ENCODE measurements around the gene CEMIP.

GRCh38 chr15:80744826-80745225 is 34.3 kb upstream of the CEMIP start:
- TF ChIP-seq, protein P1, sequence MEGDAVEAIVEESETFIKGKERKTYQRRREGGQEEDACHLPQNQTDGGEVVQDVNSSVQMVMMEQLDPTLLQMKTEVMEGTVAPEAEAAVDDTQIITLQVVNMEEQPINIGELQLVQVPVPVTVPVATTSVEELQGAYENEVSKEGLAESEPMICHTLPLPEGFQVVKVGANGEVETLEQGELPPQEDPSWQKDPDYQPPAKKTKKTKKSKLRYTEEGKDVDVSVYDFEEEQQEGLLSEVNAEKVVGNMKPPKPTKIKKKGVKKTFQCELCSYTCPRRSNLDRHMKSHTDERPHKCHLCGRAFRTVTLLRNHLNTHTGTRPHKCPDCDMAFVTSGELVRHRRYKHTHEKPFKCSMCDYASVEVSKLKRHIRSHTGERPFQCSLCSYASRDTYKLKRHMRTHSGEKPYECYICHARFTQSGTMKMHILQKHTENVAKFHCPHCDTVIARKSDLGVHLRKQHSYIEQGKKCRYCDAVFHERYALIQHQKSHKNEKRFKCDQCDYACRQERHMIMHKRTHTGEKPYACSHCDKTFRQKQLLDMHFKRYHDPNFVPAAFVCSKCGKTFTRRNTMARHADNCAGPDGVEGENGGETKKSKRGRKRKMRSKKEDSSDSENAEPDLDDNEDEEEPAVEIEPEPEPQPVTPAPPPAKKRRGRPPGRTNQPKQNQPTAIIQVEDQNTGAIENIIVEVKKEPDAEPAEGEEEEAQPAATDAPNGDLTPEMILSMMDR (IDR thresholded peaks at IDR 0.05): no peak
- TF ChIP-seq POLR2A (IDR thresholded peaks at IDR 0.05): no peak

All from lower leg skin (tissue), 3 donors.